Stimulated activated CD8-positive, alpha-beta memory T cell treated with anti-CD3 and anti-CD28 coated beads, Interleukin-2, amount 100 ng/mL, for 1 hour (primary cell): ENCODE measurements around the gene UBASH3B.
"Not testable (repeated sequence)": the region's sequence is repeated elsewhere in the genome, so short reads cannot be mapped to it uniquely, and the experiment has no call there.

Experiments
- DNase-seq, 2 donors: peaks; one replicate each; pipeline ENCODE4 v3.0.0-alpha.2; 2020; ENCODE audit warnings: low read depth in 2 of 2

Gene UBASH3B

GRCh38 chr11:122655527-122656072 is at the start of gene UBASH3B:
TSS of gene UBASH3B (plus strand) at chr11:122655722. CDS start at chr11:122656050, 328 bp downstream.
- peak; percentile 28 to 40 for DNase-seq

- not testable (repeated sequence) for DNase-seq
Observed at GRCh38 chr11:122607162-122607561, 48.4 kb upstream of the UBASH3B start.

- no peak for DNase-seq
Observed at GRCh38 chr11:122612123-122612824, 43.2 kb upstream of the UBASH3B start.

- DNase-seq = no peak
Observed at GRCh38 chr11:122616718-122617117, 38.8 kb upstream of the UBASH3B start.

GRCh38 chr11:122617297-122617696 is 38.2 kb upstream of the UBASH3B start:
- DNase-seq = no peak

GRCh38 chr11:122617926-122618325 is 37.6 kb upstream of the UBASH3B start:
- DNase-seq = no peak

GRCh38 chr11:122618927-122619326 is 36.6 kb upstream of the UBASH3B start:
- DNase-seq = no peak

GRCh38 chr11:122619757-122620156 is 35.8 kb upstream of the UBASH3B start:
- DNase-seq = no peak

- not testable (repeated sequence) for DNase-seq
Observed at GRCh38 chr11:122625501-122625900, 30.0 kb upstream of the UBASH3B start.

- DNase-seq = no peak
Observed at GRCh38 chr11:122625976-122626665, 29.4 kb upstream of the UBASH3B start.

- no peak for DNase-seq
Observed at GRCh38 chr11:122627745-122628144, 27.8 kb upstream of the UBASH3B start.

GRCh38 chr11:122628810-122629555 is 26.5 kb upstream of the UBASH3B start:
- DNase-seq = peak; percentile 39 to 42

- DNase-seq = no peak
Observed at GRCh38 chr11:122632181-122632824, 23.2 kb upstream of the UBASH3B start.

GRCh38 chr11:122633219-122633829 is 22.2 kb upstream of the UBASH3B start:
- DNase-seq = no peak

- DNase-seq = no peak
Observed at GRCh38 chr11:122634501-122634900, 21.0 kb upstream of the UBASH3B start.

- no peak for DNase-seq
Observed at GRCh38 chr11:122637541-122637940, 18.0 kb upstream of the UBASH3B start.

- DNase-seq = no peak
Observed at GRCh38 chr11:122642472-122642922, 13.0 kb upstream of the UBASH3B start.

- no peak for DNase-seq
Observed at GRCh38 chr11:122642971-122643370, 12.6 kb upstream of the UBASH3B start.

- DNase-seq = no peak
Observed at GRCh38 chr11:122645847-122646246, 9.7 kb upstream of the UBASH3B start.

GRCh38 chr11:122646549-122647340 is 8.8 kb upstream of the UBASH3B start:
- DNase-seq = no peak
